ENCODE results near the gene SCN10A. TPM values are rescaled to one million over a fixed set of nuclear protein-coding genes. Genes with fewer than 3 reads are reported as not detected.

The SCN10A gene
- total RNA-seq, 2 donors from 2014 or later: not detected

DNA sequence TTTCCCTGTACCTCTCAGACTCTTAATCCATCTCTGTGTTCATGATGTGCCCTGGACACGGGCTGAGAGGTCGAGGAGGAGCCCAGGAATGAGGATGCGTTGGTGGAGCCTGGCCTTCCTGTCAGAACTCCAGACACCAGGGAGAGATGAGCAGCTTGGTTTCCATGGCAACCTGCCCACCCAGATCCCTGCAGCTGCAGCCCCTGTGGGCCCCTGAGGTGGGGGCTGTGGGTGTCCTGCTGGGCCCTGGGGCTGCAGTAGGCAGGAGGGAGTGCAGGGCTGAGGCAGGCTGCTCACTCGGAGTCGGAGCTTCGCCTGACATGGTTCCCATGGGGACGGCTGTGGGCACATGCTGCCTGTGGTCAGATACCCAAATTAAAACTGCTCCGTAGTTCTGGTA, 7.7 kb upstream of the SCN10A start:
- WGBS, 2 experiments (ENCODE audit: insufficient coverage in 1 of 2, insufficient read length in 1 of 2): 72 to 88% methylated on average over 5 to 8 of the region's 8 CpGs
- no peak overlapping the region for H3K4me3 ChIP-seq (ENCODE audit: low read length)
- H3K9me3 Mint-ChIP-seq: no peaks in the 10 kb centered on the region
- no peak overlapping the region for H3K27ac Mint-ChIP-seq
- H3K27me3 ChIP-seq (ENCODE audit: control insufficient read depth, insufficient read depth, low read length, poor library complexity, severe bottlenecking): peaks cover 17% of the 10 kb centered on the region
- no peak overlapping the region for H3K4me3 Mint-ChIP-seq
- TF ChIP-seq CTCF (conservative IDR thresholded peaks at IDR 0.05): no peak
- H3K9ac ChIP-seq (ENCODE audit: extremely low read depth, low read length, poor library complexity, severe bottlenecking): no peak overlapping the region
- H3K9me3 ChIP-seq (ENCODE audit: control insufficient read depth, low read length): no peaks in the 10 kb centered on the region
- H3K4me1 Mint-ChIP-seq: no peaks in the 10 kb centered on the region
- no peak for DNase-seq
- no peaks in the 10 kb centered on the region for H3K4me1 ChIP-seq (ENCODE audit: control insufficient read depth, insufficient read depth, low read length)
- no peaks in the 10 kb centered on the region for H3K36me3 Mint-ChIP-seq (ENCODE audit: low read depth)
- H3K27me3 Mint-ChIP-seq (ENCODE audit: insufficient read depth): peaks cover 24% of the 10 kb centered on the region
- no peaks in the 10 kb centered on the region for H3K36me3 ChIP-seq (ENCODE audit: control insufficient read depth, insufficient read depth, low read length)
- H3K27ac ChIP-seq (ENCODE audit: low read depth, low read length): no peak overlapping the region

DNA sequence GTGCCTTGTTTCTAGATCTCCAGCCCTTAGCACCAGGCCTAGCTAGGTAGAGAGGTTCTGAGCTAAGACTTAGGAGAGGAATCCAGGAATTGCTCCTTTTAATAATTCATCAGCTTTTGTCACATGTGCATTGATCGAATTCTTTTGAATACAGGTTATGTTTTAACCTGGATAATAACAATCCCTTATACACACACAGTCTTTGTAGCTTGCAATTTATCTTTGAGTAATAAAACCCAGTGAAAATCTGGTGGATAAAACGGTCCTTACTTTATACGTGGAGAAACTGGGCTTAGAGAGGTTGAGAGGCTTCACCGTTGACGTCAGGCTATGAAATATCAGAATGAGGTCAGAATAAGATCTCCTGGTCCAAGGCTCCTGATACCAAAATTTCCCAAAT, 7.2 kb upstream of the SCN10A start:
- Mint-ChIP-seq H3K27ac (no peak overlapping the region), H3K9me3 (no peaks in the 10 kb centered on the region), H3K27me3 (ENCODE audit: insufficient read depth) (peaks cover 22% of the 10 kb centered on the region), H3K4me3 (no peak overlapping the region), H3K4me1 (no peaks in the 10 kb centered on the region), H3K36me3 (ENCODE audit: low read depth) (no peaks in the 10 kb centered on the region)
- H3K9me3 ChIP-seq (ENCODE audit: control insufficient read depth, low read length): no peaks in the 10 kb centered on the region
- no peaks in the 10 kb centered on the region for H3K4me1 ChIP-seq (ENCODE audit: control insufficient read depth, insufficient read depth, low read length)
- DNase-seq: no peak
- 87 to 90% methylated on average over 4 to 5 of the region's 5 CpGs for WGBS, 2 experiments (ENCODE audit: insufficient coverage in 1 of 2, insufficient read length in 1 of 2)
- peaks cover 22% of the 10 kb centered on the region for H3K27me3 ChIP-seq (ENCODE audit: control insufficient read depth, insufficient read depth, low read length, poor library complexity, severe bottlenecking)
- no peaks in the 10 kb centered on the region for H3K36me3 ChIP-seq (ENCODE audit: control insufficient read depth, insufficient read depth, low read length)
- no peak for TF ChIP-seq CTCF (conservative IDR thresholded peaks at IDR 0.05)
- no peak overlapping the region for H3K4me3 ChIP-seq (ENCODE audit: low read length)
- no peak overlapping the region for H3K27ac ChIP-seq (ENCODE audit: low read depth, low read length)
- no peak overlapping the region for H3K9ac ChIP-seq (ENCODE audit: extremely low read depth, low read length, poor library complexity, severe bottlenecking)

- Mint-ChIP-seq H3K4me1 (no peaks in the 10 kb centered on the region), H3K4me3 (no peak overlapping the region), H3K36me3 (ENCODE audit: low read depth) (no peaks in the 10 kb centered on the region), H3K27ac (no peak overlapping the region), H3K27me3 (ENCODE audit: insufficient read depth) (peaks cover 44% of the 10 kb centered on the region), H3K9me3 (no peaks in the 10 kb centered on the region)
- Histone ChIP-seq H3K27me3 (ENCODE audit: control insufficient read depth, insufficient read depth, low read length, poor library complexity, severe bottlenecking) (peaks cover 86% of the 10 kb centered on the region), H3K9me3 (ENCODE audit: control insufficient read depth, low read length) (no peaks in the 10 kb centered on the region), H3K4me3 (ENCODE audit: low read length) (no peak overlapping the region), H3K27ac (ENCODE audit: low read depth, low read length) (no peak overlapping the region), H3K9ac (ENCODE audit: extremely low read depth, low read length, poor library complexity, severe bottlenecking) (no peak overlapping the region), H3K4me1 (ENCODE audit: control insufficient read depth, insufficient read depth, low read length) (no peaks in the 10 kb centered on the region), H3K36me3 (ENCODE audit: control insufficient read depth, insufficient read depth, low read length) (no peaks in the 10 kb centered on the region)
- 79 to 100% methylated on average over 2 to 5 of the region's 5 CpGs for WGBS, 2 experiments (ENCODE audit: insufficient coverage in 1 of 2, insufficient read length in 1 of 2)
- no peak for DNase-seq
- TF ChIP-seq CTCF (conservative IDR thresholded peaks at IDR 0.05): no peak
These were observed 4.2 kb downstream of the SCN10A start for GRCh38 chr3:38811822-38812221.

Data from endodermal cell (in vitro differentiated cells).